Measurements from ENCODE around the gene TOR1A. TPM values are rescaled to one million over a fixed set of nuclear protein-coding genes. Genes with fewer than 3 reads are reported as not detected.

The TOR1A gene
- total and polyA plus RNA-seq, 11 donors = 10.5 to 27.3 (median 15.7) TPM

GRCh38 chr9:129775448-129775798, 48.5 kb downstream of the TOR1A start:
- no peak overlapping the region for H3K27ac ChIP-seq
- H3K4me1 ChIP-seq = peaks cover 0 to 34% (median 14%) of the 10 kb centered on the region in 12 donors
- intact Hi-C loops (cut with DNase I) = loop anchor here in 1 of 10 donors (5.0 kb wide), 1 partner anchor 638 kb away; no protein-coding TSS in a partner anchor
- DNase-seq (no peak), ATAC-seq (no peak)
- TF ChIP-seq CTCF (IDR thresholded peaks at IDR 0.05) = no peak
- no peak for TF ChIP-seq POLR2A (IDR thresholded peaks at IDR 0.05)
- 58 to 70% (median 61%) methylated on average over 2 of the region's 2 CpGs for whole genome bisulfite sequencing, 4 donors
- H3K9me3 ChIP-seq = no peaks in the 10 kb centered on the region
- no peak overlapping the region for H3K4me3 ChIP-seq
- no peaks in the 10 kb centered on the region for H3K36me3 ChIP-seq
- no peaks in the 10 kb centered on the region for H3K27me3 ChIP-seq

GRCh38 chr9:129774791-129775447, 49.0 kb downstream of the TOR1A start:
- Histone ChIP-seq H3K4me1 (peaks cover 0 to 34% (median 14%) of the 10 kb centered on the region in 12 donors), H3K4me3 (no peak overlapping the region), H3K27ac (no peak overlapping the region), H3K36me3 (no peaks in the 10 kb centered on the region), H3K27me3 (no peaks in the 10 kb centered on the region), H3K9me3 (no peaks in the 10 kb centered on the region)
- ATAC-seq (no peak), DNase-seq (no peak)
- intact Hi-C loops (cut with DNase I) = loop anchor here in 1 of 10 donors (5.0 kb wide), 1 partner anchor 638 kb away; no protein-coding TSS in a partner anchor
- WGBS, 4 donors = 65 to 75% (median 73%) methylated on average over 20 of the region's 20 CpGs
- TF ChIP-seq CTCF (IDR thresholded peaks at IDR 0.05) = no peak
- no peak for TF ChIP-seq POLR2A (IDR thresholded peaks at IDR 0.05)

GRCh38 chr9:129773262-129774048, 50.5 kb downstream of the TOR1A start:
- DNase-seq = peak in 1 of 5 donors; percentile 33
- H3K4me3 ChIP-seq = no peak overlapping the region
- no peak overlapping the region for H3K27ac ChIP-seq
- ATAC-seq = no peak
- H3K36me3 ChIP-seq = no peaks in the 10 kb centered on the region
- no peaks in the 10 kb centered on the region for H3K9me3 ChIP-seq
- no peaks in the 10 kb centered on the region for H3K27me3 ChIP-seq
- WGBS, 4 donors = 71 to 77% (median 74%) methylated on average over 10 of the region's 10 CpGs
- intact Hi-C loops (cut with DNase I) = no loop called here
- peaks cover 0 to 34% (median 14%) of the 10 kb centered on the region in 12 donors for H3K4me1 ChIP-seq
- TF ChIP-seq CTCF (IDR thresholded peaks at IDR 0.05) (no peak), POLR2A (IDR thresholded peaks at IDR 0.05) (no peak)

- ATAC-seq (no peak), DNase-seq (no peak)
- WGBS, 4 donors = 77 to 91% (median 81%) methylated on average over 5 of the region's 5 CpGs
Observed at GRCh38 chr9:129770741-129771140, 53.2 kb downstream of the TOR1A start.

More at GRCh38 chr9:129770741-129771140, 53.2 kb downstream of the TOR1A start:
- no peak for TF ChIP-seq POLR2A (IDR thresholded peaks at IDR 0.05)
- no peak for TF ChIP-seq CTCF (IDR thresholded peaks at IDR 0.05)
- peaks cover 0 to 11% (median 0%) of the 10 kb centered on the region in 12 donors for H3K4me1 ChIP-seq
- no peak overlapping the region for H3K4me3 ChIP-seq
- intact Hi-C loops (cut with DNase I) = no loop called here
- H3K27me3 ChIP-seq = no peaks in the 10 kb centered on the region
- no peak overlapping the region for H3K27ac ChIP-seq
- H3K36me3 ChIP-seq = no peaks in the 10 kb centered on the region
- no peaks in the 10 kb centered on the region for H3K9me3 ChIP-seq
